GM21786 (cell line): ENCODE measurements around the gene CACNA1B.
"Not testable (repeated sequence)": the region's sequence is repeated elsewhere in the genome, so short reads cannot be mapped to it uniquely, and the experiment has no call there.

ENCODE experiments used
- ATAC-seq: cut with Tn5 transposase; IDR thresholded peaks from one replicate; pipeline ENCODE4 v1.9.1; 2021; ENCODE audit not compliant: unreplicated experiment

The CACNA1B gene

DNA sequence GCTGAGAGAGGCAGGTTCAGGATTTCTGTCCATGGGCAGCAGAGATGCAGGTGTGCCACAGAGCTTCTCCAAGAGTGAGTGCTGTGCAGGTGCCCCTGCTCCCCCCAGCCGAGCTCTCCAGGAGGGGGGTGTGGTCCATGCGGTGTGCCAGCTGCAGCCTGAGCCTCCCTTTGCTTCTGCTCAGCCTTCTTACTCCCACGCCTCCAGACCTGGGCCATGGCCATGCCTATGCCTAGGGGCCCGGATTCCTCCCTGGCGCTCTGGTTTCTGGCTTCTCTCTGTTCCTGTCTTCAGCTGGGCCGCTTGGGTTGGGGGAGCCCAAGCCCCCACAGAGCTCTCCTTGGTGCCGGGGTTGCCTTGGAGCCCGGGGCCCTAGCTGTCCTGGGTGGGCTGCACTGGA lies 133.3 kb downstream of the CACNA1B start:
- ATAC-seq: no peak

- no peak for ATAC-seq
Observed at GRCh38 chr9:138011951-138012500, 134.4 kb downstream of the CACNA1B start.

- ATAC-seq: no peak
Observed at GRCh38 chr9:138013273-138013672, 135.7 kb downstream of the CACNA1B start.

- no peak for ATAC-seq
Observed at GRCh38 chr9:138013836-138014562, 136.4 kb downstream of the CACNA1B start.

- no peak for ATAC-seq
Observed at GRCh38 chr9:138014563-138014945, 137.0 kb downstream of the CACNA1B start.

GRCh38 chr9:138015021-138015829 lies 137.6 kb downstream of the CACNA1B start:
- ATAC-seq: no peak

DNA sequence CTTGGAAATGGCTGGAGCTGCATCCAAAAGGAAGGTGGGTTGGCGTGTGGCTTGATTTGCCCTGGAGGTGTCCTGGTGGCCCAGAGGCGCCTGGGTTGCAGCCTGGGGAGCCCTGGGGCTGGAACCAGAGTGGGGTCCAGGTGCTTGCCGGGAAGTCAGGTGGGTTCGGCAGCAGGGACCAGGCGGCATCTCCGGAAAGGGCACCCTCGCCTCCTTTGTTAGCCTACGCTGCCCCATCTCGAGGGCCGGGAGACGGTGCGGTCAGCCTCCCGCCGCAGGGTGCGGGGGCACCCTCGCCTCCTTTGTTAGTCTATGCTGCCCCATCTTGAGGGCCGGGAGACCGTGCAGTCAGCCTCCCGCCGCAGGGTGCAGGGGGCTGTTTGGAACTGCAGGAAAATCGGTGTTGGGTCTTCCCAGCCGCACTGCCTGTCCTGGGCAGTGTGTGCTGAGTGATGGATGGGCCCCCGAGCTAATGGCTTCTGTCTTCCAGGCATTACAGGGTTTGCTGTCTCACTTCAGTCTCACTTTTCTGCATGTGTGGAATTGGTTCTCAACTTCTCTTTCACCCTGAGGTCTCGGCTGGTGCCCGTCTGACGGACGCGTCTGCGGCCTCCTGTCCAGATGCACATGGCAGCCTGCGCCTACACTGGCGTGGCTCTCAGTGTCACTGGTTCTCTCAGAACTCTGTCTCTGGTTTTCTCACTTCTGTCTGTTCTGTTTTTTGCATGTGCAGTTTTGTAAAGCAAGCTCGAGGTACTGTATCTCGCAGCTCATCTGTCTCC lies 139.0 kb downstream of the CACNA1B start:
- no peak for ATAC-seq

- ATAC-seq: no peak
Observed at GRCh38 chr9:138017200-138017599, 139.6 kb downstream of the CACNA1B start.

- not testable (repeated sequence) for ATAC-seq
Observed at GRCh38 chr9:138019514-138019913, 141.9 kb downstream of the CACNA1B start.

GRCh38 chr9:138020120-138020794 lies 142.7 kb downstream of the CACNA1B start:
- no peak for ATAC-seq

- ATAC-seq: no peak
Observed at GRCh38 chr9:138020795-138021182, 143.2 kb downstream of the CACNA1B start.

GRCh38 chr9:138021251-138022056 lies 143.9 kb downstream of the CACNA1B start:
- no peak for ATAC-seq

- ATAC-seq: no peak
Observed at GRCh38 chr9:138022121-138022741, 144.6 kb downstream of the CACNA1B start.

- ATAC-seq: no peak
Observed at GRCh38 chr9:138022756-138023393, 145.3 kb downstream of the CACNA1B start.

DNA sequence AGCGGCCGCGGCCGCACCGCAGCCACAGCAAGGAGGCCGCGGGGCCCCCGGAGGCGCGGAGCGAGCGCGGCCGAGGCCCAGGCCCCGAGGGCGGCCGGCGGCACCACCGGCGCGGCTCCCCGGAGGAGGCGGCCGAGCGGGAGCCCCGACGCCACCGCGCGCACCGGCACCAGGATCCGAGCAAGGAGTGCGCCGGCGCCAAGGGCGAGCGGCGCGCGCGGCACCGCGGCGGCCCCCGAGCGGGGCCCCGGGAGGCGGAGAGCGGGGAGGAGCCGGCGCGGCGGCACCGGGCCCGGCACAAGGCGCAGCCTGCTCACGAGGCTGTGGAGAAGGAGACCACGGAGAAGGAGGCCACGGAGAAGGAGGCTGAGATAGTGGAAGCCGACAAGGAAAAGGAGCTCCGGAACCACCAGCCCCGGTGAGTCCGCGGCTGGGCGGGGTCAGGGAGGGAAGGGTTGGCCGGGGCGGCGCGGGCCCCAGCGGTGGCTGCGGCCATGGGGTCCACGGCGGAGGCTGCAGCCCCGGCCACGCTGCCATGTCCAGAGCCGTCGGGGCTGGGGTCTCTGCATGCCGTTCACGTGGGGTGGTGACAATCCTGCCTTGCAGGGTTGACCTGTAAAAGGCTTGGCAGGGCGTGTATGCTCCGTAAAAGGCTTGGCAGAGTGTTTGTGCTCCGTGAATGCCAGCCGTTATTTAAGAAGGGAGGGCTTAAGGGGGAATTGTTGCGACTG lies 146.0 kb downstream of the CACNA1B start:
- ATAC-seq: no peak

DNA sequence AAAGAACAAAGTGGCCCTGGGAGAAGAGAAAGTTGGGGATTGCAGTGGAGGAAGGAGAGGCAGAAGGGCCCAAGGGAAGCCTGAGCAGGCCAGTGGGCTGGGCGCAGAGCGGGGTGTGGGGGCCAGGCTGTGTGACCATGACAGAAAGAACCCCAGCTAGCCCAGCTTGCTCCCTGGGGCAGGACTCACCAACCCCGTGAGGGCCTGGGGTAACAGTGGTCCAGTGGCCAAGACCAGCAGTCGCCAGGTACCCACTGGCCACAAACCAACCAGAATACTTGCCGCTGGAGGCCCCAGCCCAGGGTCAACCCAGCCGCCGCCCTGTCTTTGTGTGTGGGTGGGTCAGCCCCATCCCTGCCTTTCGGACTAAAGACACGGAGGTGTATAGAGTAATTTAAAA lies 146.5 kb downstream of the CACNA1B start:
- ATAC-seq: no peak

DNA sequence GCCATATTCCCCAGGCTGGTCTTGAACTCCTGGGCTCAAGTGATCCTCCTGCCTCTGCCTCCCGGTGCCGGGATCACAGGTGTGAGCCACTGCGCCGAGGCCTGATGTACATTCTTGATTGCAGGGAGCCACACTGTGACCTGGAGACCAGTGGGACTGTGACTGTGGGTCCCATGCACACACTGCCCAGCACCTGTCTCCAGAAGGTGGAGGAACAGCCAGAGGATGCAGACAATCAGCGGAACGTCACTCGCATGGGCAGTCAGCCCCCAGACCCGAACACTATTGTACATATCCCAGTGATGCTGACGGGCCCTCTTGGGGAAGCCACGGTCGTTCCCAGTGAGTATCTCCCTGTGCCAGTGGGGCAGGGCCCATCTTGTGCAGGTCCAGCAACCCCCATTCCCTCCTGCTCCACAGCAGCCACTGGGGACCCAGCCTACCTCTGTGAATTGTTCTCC lies 147.3 kb downstream of the CACNA1B start:
- ATAC-seq: no peak

- ATAC-seq: no peak
Observed at GRCh38 chr9:138025417-138025816, 147.8 kb downstream of the CACNA1B start.
